ENCODE data around the gene NUDT22.

The NUDT22 gene

DNA sequence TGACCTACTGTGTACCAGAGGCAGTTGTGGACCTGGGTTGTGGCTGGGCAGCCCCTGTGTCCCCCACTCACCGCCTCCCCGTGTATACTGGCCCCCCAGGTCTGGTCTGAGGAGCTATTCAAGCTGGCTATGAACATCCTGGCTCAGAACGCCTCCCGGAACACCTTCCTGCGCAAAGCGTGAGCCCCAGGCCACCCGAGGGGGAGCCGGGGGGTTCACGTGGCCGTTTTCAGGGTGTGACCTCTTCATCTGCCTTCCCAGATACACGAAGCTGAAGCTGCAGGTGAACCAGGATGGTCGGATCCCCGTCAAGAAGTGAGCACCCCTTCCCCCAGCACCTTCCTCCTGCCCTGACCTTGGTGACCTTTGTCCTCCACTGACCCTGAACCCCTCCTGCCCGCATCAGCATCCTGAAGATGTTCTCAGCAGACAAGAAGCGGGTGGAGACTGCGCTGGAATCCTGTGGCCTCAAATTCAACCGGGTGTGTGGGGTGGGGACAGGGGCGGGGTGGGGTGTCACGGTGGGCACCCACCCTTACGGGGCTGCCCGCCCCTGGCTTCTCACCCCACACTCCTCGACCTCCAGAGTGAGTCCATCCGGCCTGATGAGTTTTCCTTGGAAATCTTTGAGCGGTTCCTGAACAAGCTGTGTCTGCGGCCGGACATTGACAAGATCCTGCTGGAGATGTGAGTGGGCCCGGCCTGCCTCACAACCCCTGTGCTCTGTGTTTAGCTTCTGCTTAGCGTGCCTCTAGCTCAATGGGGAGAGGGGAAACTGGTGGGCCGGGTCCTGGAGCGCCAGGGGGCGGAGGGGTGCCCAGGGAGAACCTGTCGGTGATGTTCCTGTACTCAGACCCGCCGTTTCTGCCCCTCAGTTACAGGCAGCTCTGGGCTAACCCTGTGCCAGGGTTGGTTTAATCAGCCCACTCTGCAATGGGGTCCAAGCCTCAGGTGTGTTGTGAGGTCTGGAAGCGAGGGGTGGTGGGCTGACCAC lies 29.4 kb downstream of the NUDT22 start:
- no peak for DNase-seq (ENCODE audit: low spot score)

DNA sequence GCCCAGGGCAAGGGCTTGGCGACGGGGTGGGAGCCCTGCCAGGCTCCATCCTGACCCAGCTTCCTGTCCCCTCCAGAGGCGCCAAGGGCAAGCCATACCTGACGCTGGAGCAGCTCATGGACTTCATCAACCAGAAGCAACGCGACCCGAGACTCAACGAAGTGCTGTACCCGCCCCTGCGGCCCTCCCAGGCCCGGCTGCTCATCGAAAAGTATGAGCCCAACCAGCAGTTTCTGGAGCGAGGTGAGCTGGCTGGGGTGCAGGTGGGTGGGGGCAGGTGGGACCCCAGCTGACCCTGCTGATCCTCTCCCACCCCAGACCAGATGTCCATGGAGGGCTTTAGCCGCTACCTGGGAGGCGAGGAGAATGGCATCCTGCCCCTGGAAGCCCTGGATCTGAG lies 30.2 kb downstream of the NUDT22 start:
- DNase-seq (ENCODE audit: low spot score): no peak

- DNase-seq (ENCODE audit: low spot score): no peak
These were observed 32.3 kb downstream of the NUDT22 start for GRCh38 chr11:64258356-64258755.

- no peak for DNase-seq (ENCODE audit: low spot score)
These were observed 33.0 kb downstream of the NUDT22 start for GRCh38 chr11:64258946-64259532.

DNA sequence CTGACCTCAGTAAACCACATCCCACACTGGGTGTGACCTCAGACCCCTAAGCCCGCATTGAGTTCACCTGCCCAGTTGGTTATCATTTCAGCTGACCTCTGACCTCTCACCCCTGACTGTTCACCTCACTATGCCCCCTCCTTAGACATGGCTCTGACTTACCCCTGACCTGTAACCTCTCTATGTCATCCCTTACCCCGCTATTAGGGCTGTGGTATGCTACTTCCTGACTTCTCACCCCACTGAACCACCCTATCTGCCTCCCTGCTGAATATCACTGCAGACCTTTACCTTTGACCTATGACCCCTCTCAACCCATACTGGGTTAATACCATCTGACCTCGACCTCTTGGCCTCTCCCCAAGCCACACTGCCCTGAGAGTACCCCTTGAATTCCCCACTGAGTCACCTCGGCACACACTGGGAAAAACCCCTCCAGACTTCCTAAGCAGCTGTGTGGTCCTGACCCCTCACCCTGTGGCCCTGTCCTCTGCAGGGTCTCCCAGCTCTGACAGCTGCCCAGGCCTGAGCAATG lies 33.5 kb downstream of the NUDT22 start:
- DNase-seq (ENCODE audit: low spot score): no peak

DNA sequence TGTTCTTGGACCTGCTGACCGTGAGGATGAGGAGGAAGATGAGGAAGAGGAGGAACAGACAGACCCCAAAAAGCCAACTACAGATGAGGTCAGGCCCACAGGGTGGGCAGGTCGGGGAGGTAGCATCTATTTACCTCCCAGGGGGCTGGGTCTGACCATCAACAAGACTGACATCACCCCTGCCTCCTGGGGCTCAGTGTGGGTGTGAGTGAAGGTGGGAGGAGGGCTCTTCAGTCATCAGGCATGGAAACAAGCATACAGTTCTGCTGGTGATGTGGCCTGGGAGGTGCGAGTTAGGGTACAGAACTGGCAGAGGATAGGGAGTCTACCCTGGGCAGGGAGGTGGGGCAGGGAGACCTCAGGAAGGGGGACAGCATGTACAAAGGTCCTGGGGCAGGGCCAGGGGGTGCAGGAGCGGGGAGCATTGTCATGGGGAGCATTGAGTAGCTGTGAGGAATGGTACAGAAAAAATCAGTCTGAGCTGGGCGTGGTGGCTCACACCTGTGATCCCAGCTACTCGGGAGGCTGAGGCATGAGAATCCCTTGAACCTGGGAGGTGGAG lies 34.2 kb downstream of the NUDT22 start:
- no peak for DNase-seq (ENCODE audit: low spot score)

DNA sequence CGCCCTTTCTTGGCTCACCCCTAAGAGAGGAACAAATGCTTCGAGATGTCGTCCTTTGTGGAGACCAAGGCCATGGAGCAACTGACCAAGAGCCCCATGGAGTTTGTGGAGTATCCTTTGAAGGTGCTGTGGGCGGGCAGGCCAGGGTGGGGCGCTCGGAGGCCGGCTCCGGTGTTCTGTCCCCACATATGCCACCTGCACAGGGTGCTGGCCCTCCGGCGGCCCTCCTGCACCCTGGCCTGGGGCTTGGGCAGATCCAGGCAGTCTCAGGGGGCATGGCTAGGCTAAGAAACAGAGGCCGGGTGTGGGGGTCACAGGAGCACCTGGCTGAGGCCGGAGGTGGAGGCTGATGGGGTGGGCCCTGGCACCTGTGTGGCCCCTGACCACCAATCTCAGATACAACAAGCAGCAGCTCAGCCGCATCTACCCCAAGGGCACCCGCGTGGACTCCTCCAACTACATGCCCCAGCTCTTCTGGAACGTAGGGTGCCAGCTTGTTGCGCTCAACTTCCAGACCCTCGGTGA lies 35.5 kb downstream of the NUDT22 start:
- no peak for DNase-seq (ENCODE audit: low spot score)

GRCh38 chr11:64262271-64263002 lies 36.4 kb downstream of the NUDT22 start:
- no peak for DNase-seq (ENCODE audit: low spot score)

GRCh38 chr11:64263021-64263946 lies 37.2 kb downstream of the NUDT22 start:
- DNase-seq (ENCODE audit: low spot score): no peak

GRCh38 chr11:64263947-64264317 lies 37.9 kb downstream of the NUDT22 start:
- no peak for DNase-seq (ENCODE audit: low spot score)

DNA sequence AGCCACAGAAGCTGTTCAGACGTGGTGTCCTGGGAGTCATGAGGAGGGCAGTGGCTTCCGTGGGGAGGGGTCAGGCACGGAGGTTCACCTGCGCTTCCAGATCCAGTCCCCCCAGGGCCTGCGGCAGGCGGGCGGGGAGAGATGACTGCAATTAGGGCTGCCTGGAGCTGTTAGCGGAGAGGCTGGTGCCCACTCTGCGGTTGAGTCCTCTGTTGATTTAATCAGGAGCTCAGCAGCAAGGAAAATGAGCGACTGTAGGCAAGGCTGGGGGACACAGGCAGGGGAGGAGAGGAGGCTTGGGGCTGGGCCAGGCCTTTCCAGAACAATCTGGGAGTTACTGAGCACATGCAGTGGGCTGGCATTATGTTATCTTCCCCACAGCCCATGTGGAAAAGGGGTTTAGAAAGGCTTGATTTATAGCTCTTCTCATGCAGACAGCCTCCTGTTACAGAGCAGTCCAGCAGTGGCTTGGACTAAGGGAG lies 38.3 kb downstream of the NUDT22 start:
- no peak for DNase-seq (ENCODE audit: low spot score)

DNA sequence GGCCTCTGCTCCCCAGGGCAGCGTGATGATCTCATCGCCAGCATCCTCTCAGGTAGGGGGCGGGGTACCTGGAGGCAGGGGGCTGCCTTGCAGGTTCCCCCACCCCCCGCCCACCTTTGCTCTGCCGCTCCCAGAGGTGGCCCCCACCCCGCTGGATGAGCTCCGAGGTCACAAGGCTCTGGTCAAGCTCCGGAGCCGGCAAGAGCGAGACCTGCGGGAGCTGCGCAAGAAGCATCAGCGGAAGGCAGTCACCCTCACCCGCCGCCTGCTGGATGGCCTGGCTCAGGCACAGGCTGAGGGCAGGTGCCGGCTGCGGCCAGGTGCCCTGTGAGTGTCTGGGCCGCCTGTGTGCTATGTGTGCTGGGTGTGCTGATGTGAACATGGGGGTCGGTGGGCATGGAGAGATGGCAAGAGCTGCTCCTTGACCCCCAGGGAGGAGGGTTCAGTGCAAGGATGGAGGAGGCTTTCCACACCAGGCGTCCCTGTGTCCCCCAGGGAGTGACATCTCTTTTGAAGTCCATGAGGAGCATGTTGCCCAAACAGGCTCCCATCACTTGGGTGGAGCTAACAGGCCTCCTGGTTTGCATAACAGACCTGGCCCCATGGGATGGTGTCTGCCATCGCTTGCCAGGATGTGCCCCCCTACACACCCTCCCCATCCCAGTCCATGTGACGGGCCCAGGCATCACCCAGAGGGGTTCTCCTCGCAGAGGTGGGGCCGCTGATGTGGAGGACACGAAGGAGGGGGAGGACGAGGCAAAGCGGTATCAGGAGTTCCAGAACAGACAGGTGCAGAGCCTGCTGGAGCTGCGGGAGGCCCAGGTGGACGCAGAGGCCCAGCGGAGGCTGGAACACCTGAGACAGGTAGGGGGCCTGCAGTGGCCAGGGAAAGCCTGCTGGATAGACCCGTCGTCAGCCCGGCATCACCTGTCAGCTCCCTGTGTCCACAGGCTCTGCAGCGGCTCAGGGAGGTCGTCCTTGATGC lies 39.4 kb downstream of the NUDT22 start:
- DNase-seq (ENCODE audit: low spot score): no peak

DNA sequence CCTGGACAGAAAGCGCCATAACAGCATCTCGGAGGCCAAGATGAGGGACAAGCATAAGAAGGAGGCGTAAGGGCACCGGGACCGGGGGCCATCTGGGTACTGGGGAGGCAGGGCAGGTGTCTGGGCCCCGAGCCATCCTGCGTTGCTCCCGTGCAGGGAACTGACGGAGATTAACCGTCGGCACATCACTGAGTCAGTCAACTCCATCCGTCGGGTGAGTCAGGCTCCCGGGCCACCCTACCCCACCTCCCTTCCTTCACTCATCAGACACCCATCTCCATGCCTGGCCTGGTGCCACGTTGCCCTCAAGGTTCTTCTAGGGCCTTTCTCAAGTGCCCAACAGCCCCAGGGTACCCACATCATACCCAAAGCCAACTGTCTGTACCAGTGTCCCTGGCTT lies 40.3 kb downstream of the NUDT22 start:
- no peak for DNase-seq (ENCODE audit: low spot score)

- no peak for DNase-seq (ENCODE audit: low spot score)
These were observed 41.3 kb downstream of the NUDT22 start for GRCh38 chr11:64267207-64267945.

DNA sequence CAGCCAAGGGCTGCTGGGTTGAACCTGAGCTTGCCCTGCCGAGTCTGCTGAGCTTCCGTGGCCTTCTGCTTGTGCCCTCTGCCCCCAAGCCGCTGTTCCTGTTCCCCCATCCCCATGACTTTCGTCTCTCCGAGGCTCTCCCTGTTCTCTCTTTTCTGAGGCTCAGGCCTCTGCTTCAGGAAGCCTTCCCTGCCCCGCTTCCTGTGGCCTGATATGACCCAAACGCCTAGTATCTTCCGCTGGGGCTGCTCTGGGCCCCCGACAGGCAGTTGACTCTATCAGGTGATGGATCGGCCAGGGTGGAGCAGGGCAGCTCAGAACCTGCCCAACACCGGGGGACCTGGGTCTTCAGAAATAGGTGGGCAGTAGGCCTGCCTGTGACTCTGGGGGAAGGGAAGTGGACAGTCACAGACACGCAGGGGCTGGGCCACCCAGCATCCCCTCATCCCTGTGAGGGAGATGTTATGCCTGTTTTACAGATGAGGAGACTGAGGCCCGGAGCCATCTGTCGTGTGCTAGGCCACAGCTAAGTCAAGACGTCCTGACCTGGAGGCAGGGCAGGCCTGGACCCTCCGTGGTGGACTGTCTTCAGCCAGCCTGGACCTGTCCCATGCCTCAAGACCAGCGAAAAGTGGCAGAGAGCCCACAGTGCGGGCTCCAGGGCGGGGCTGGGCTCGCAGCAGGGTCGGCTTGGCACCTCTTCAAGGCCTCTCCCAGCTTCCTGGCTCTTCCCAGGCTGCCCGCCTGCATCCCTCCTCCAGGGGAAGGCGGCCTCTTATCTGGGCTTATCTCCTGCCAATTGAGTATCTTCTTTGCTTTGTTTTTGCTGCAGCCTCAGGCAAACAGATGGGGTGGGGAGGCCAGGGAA lies 42.2 kb downstream of the NUDT22 start:
- DNase-seq (ENCODE audit: low spot score): no peak

GRCh38 chr11:64268893-64269539 lies 42.9 kb downstream of the NUDT22 start:
- no peak for DNase-seq (ENCODE audit: low spot score)

- peak; percentile 75 for DNase-seq (ENCODE audit: low spot score)
These were observed 43.6 kb downstream of the NUDT22 start for GRCh38 chr11:64269540-64270220.
